ENCODE results near the gene RRN3.
"Not testable (repeated sequence)": the region's sequence is repeated elsewhere in the genome, so short reads cannot be mapped to it uniquely, and the experiment has no call there.

DNA sequence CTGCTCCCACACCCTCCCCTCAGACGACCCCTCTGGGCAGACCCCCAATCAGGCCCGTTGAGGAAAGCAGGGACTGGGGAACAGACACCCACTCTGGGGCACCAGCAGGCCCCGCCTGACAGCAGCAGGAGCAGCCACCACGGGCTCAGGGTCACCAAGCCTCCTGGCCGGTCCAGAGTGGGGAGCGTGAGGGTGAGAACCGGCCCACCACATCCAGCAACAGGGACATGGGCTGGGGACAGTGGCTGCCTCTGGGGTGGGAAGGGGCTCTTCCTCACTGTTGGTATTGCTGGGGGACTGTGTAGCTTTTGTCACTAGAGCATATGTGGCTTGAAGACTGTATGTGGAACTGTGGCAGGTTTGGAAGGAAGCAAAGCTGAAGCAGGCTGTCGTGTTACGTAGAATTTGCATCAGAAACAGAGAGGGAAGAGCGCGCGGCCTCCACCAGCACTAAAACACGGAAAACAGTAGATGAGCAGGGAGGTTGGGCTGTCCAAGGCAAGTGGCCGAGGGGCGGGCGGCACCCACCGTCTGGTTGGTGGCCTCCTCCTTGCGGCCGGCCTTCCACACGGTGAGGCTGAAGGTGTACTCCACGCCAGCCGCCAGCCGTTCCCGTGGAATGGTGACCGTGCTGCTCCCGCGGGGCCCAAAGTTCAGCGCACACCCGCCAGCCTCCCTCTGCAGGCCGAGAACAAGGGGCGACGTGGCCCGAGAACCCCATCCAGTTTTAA is 40.8 kb upstream of the RRN3 start:
- not testable (repeated sequence) for TF ChIP-seq POLR2AphosphoS5, CTCF, POLR2A (IDR thresholded peaks at IDR 0.05)

All from stomach (tissue), 4 donors.